HG02970 (cell line): ENCODE results near the gene SEPTIN8.

ENCODE experiments used
- ATAC-seq: cut with Tn5 transposase; IDR thresholded peaks from one replicate; pipeline ENCODE4 v1.9.1; 2021; ENCODE audit warnings: mild to moderate bottlenecking, moderate library complexity, moderate number of reproducible peaks; ENCODE audit not compliant: unreplicated experiment, low FRiP score

Gene SEPTIN8

GRCh38 chr5:132785365-132785764 lies 8.3 kb upstream of the SEPTIN8 start:
- ATAC-seq, result no peak

- ATAC-seq, result no peak
Observed at GRCh38 chr5:132782101-132782500, 5.1 kb upstream of the SEPTIN8 start.

GRCh38 chr5:132781029-132781428 lies 4.0 kb upstream of the SEPTIN8 start:
- ATAC-seq, result no peak

GRCh38 chr5:132780577-132780976 lies 3.5 kb upstream of the SEPTIN8 start:
- ATAC-seq, result no peak

DNA sequence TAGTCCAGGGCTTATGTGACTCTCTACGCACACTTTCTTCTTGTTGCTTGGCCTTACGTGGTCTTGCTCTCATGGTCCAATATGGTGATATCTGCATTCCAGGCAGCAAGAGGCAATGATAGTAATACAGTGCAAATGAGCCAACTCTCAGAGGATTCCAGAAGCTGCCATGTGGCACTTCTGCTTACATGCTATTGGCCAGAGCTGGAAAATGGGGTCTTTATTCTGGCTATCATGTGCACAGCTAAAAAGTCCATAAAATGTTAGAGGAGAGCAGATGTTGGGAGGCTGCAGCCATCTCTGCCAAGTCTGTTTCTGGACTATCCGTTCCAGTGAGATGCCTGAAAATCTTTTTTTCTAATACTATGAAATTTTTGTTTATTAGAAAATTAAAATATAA lies 2.9 kb upstream of the SEPTIN8 start:
- ATAC-seq, result no peak

DNA sequence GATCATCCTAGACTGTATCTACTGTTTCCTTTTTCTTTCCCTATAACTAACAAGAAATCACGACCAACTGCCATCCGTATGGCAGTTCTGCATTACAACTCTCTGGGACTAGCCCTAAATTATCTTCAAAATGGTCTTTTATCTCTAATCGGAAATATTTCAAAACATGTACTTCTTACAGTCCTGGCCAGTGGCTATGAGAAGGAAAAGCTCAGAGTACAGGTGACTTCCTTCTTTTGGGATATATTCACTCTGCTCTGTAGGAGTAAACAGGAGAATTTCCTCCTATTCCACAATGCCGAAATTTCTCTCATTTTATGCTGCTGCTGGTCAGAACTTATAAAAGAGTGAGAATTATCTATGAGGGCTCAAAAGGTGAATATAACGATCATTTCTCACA lies 1.8 kb upstream of the SEPTIN8 start:
- ATAC-seq, result no peak

GRCh38 chr5:132778129-132778528 lies 1.1 kb upstream of the SEPTIN8 start:
- ATAC-seq, result no peak

DNA sequence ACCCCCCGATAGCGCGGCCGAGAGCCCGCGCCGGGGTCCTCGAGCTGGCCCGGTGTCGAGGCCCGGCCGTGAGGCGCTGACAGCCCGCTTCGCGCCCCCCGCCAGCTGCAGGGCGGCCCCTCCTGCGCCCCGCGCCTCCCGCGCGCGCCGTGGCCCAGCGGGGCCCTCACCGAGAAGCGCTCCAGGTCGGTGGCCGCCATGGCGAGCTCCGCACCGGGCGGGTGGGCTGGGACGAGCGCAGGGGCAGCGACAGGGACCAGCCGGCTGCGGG lies 166 bp downstream of the SEPTIN8 start:
- no peak for ATAC-seq

- no peak for ATAC-seq
Observed at GRCh38 chr5:132776131-132776937, 705 bp downstream of the SEPTIN8 start.

- no peak for ATAC-seq
Observed at GRCh38 chr5:132775476-132775961, 1.5 kb downstream of the SEPTIN8 start.

DNA sequence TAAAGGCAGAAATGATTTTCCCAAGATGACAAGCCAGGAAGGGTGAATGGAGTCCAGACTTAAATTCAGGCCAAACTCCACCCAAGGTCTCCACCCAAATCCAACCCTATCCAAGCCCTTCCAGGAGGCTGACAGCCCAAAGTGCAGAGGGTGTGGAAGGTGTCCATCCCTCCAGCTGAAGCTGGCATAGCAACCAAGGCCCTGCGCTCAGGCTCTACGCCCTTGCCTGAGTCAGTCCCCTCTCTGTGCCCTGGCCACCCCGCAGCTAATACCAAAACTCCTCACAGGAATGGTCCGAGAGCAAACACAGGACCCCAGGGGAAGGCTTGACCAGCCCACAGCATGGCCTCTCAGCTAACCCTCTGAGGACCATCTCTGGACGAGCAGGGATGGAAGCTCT lies 2.1 kb downstream of the SEPTIN8 start:
- ATAC-seq, result no peak

GRCh38 chr5:132774406-132774805 lies 2.6 kb downstream of the SEPTIN8 start:
- ATAC-seq, result no peak

- ATAC-seq, result no peak
Observed at GRCh38 chr5:132773601-132774355, 3.3 kb downstream of the SEPTIN8 start.

DNA sequence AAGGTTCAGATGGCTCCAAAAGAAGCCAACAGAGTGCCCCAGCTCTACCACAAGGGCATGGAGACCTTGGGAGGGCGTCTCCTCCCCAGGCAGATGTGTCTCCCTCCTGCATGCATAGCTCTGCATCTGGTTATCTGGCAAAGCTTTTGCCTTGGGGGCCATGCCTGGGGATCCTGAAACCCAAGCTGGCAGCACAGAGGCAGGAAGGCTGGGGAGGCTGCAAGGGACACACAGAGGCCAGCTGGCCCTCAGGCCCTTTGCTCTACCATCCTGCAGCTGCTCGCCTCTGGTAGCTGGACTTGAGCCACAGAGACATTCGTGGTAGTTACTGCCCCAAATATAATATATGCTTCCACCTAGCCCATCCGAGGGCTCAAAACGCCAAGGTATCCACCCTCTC lies 3.9 kb downstream of the SEPTIN8 start:
- ATAC-seq, result no peak

GRCh38 chr5:132772291-132773070 lies 4.6 kb downstream of the SEPTIN8 start:
- no peak for ATAC-seq

DNA sequence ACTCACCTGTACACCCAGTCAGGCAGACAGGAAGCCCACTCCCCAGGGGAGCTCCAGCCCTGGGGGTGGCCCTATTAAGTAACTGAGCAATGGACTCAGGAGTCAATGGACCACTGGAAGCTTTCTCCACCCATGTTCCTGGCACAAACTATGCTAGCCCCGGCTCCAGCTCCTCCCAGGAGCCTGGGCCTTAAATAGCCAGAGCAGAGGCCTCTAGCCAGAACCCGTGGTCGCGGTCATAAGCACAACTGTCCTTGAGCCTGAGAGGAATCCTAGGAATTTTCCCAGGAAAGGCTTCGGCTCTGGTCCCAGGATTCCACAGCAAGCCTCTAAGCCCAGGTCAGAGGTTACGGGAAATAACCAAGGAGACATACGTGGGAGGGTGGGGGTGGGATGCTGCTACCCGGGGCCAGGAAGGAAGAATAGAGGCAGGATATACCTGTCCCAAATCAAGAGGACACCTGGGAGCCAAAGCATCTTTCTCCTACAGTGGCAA lies 5.5 kb downstream of the SEPTIN8 start:
- no peak for ATAC-seq

DNA sequence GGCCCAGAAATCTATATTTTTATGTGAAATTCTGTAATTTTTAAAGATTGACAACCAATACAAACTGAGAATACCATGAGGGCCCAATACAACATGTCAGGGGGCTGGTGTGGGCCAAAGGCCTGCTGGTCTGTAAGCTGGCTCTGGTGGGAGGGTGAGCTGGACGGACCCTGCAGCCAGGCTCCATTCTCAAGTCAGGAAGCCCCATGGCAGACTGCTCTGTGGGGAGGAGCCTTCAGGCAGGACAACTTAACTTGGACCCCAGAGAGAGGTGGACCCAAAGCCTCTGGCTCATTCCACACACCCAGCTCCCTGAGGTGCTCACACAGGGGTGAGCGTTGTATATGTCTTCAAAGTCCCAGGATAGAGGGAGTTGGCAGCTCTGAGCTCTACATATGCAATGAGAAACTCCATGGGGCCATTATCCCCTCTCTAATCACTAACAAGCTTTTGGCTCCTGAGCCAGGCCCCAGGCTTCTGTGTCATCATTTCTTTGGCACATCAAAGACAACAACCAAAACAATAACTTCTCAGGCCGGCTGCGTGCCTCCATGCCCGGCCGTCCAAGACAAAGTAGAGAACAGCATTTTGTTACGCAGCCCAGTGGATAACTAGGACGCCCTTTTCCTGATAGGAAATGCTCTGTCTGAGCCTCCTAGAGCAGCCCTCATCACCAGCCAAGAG lies 6.4 kb downstream of the SEPTIN8 start:
- ATAC-seq, result no peak

DNA sequence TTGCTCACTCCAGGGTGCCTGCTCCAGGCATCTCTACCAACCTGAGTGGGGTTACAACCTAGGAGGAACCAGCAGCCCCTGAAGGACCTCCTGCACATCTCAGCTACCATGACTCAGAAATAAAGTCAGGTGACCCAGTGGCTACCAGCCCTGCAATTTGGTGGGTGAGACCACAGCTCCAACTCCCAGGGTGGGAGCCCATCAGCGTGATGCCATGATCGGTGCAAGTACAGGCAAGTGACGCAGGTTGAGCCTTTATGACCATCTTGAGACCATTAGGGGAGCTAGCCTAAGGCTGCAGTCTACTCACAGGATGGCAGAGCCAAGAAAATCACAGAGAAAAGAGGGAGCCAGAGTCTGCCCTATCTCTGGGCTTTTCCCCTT lies 8.6 kb downstream of the SEPTIN8 start:
- no peak for ATAC-seq

- ATAC-seq, result no peak
Observed at GRCh38 chr5:132767150-132767549, 9.9 kb downstream of the SEPTIN8 start.

DNA sequence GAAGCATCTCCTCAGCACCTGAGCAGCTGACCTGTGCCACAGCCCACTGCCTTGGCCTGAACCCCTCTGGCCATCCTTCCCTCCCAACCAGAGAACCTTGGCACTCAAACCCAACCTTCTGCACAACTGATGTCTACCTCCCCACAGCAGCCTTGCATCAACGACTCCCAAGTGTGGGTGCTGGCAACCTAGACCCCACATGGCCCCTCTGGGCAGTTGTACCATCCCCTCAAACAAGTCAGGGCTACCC lies 10.3 kb downstream of the SEPTIN8 start:
- ATAC-seq, result no peak
